ENCODE data around the gene TACC2.

Gene TACC2

DNA sequence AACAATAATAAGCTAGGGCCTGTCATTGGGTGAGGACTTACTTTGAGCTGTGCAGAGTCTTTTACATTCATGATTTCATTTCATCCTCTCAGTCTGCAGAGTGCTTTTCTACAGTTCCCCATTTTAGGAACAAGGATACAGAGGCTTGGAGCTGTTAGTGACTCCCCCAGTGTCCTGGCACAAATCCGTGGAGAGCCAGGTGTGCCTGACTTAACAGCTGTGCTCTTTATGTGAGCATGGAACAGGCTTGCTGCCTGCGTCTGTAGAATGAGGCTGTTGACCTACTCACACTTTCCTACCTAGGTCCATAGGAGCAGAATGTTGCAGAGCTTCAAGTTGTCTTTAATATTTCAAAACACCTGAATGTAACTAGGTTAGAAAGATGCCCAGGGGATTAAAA lies 231.8 kb downstream of the TACC2 start:
- Histone ChIP-seq H3K27me3 (ENCODE audit: insufficient read depth, low read length) (no peaks in the 10 kb centered on the region), H3K4me1 (ENCODE audit: insufficient read depth, low read length, severe bottlenecking) (no peaks in the 10 kb centered on the region), H3K9me2 (ENCODE audit: low read depth, low read length) (no peaks in the 10 kb centered on the region), H3K79me2 (ENCODE audit: insufficient read depth, low read length) (no peaks in the 10 kb centered on the region), H3K27ac (ENCODE audit: low read depth, low read length, poor library complexity, severe bottlenecking) (no peak overlapping the region), H3K4me2 (ENCODE audit: low read length) (no peak overlapping the region), H3K9me3 (ENCODE audit: low read length) (no peaks in the 10 kb centered on the region), H3K9ac (ENCODE audit: low read length) (no peak overlapping the region), H3K4me3 (ENCODE audit: low read depth, low read length, poor library complexity, severe bottlenecking) (no peak overlapping the region), H2AFZ (ENCODE audit: low read length) (no peak overlapping the region), H3K36me3 (ENCODE audit: insufficient read depth, low read length) (no peaks in the 10 kb centered on the region), H3F3A (ENCODE audit: insufficient read depth, low read length) (no peaks in the 10 kb centered on the region), H4K20me1 (ENCODE audit: insufficient read depth, low read length) (no peaks in the 10 kb centered on the region)
- TF ChIP-seq, protein P1, sequence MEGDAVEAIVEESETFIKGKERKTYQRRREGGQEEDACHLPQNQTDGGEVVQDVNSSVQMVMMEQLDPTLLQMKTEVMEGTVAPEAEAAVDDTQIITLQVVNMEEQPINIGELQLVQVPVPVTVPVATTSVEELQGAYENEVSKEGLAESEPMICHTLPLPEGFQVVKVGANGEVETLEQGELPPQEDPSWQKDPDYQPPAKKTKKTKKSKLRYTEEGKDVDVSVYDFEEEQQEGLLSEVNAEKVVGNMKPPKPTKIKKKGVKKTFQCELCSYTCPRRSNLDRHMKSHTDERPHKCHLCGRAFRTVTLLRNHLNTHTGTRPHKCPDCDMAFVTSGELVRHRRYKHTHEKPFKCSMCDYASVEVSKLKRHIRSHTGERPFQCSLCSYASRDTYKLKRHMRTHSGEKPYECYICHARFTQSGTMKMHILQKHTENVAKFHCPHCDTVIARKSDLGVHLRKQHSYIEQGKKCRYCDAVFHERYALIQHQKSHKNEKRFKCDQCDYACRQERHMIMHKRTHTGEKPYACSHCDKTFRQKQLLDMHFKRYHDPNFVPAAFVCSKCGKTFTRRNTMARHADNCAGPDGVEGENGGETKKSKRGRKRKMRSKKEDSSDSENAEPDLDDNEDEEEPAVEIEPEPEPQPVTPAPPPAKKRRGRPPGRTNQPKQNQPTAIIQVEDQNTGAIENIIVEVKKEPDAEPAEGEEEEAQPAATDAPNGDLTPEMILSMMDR (IDR thresholded peaks at IDR 0.05; ENCODE audit: low read length): no peak
- TF ChIP-seq EZH2 (IDR thresholded peaks at IDR 0.05; ENCODE audit: borderline replicate concordance, low read length): no peak

DNA sequence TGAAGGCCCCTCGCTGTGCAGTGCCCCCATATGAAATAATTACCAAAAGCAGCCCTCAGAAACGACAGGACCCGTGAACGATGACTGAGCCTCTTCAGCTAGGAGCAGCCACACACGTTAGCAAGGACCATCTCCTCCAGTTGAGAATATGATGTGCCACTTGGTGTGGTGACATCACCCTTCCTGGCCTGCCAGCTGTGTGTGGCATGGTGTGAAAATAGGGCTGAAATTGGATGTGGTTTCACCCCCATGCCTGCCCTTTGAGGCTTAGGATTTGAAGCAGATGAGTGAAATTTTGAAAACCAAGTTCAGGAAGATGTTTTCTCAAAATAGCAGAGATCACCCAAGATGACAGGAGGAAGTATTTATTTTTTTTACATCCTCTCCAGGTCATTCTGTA lies 233.0 kb downstream of the TACC2 start:
- H3K27ac ChIP-seq (ENCODE audit: low read depth, low read length, poor library complexity, severe bottlenecking): no peak overlapping the region
- no peak overlapping the region for H3K4me2 ChIP-seq (ENCODE audit: low read length)
- H3K27me3 ChIP-seq (ENCODE audit: insufficient read depth, low read length): no peaks in the 10 kb centered on the region
- H2AFZ ChIP-seq (ENCODE audit: low read length): no peak overlapping the region
- no peaks in the 10 kb centered on the region for H3K9me2 ChIP-seq (ENCODE audit: low read depth, low read length)
- H3K9me3 ChIP-seq (ENCODE audit: low read length): no peaks in the 10 kb centered on the region
- H3K4me3 ChIP-seq (ENCODE audit: low read depth, low read length, poor library complexity, severe bottlenecking): no peak overlapping the region
- H3K9ac ChIP-seq (ENCODE audit: low read length): no peak overlapping the region
- TF ChIP-seq, protein P1 (IDR thresholded peaks at IDR 0.05; ENCODE audit: low read length): no peak
- TF ChIP-seq EZH2 (IDR thresholded peaks at IDR 0.05; ENCODE audit: borderline replicate concordance, low read length): no peak
- no peaks in the 10 kb centered on the region for H3K79me2 ChIP-seq (ENCODE audit: insufficient read depth, low read length)
- no peaks in the 10 kb centered on the region for H3K36me3 ChIP-seq (ENCODE audit: insufficient read depth, low read length)
- H3F3A ChIP-seq (ENCODE audit: insufficient read depth, low read length): no peaks in the 10 kb centered on the region
- H3K4me1 ChIP-seq (ENCODE audit: insufficient read depth, low read length, severe bottlenecking): no peaks in the 10 kb centered on the region
- H4K20me1 ChIP-seq (ENCODE audit: insufficient read depth, low read length): no peaks in the 10 kb centered on the region

DNA sequence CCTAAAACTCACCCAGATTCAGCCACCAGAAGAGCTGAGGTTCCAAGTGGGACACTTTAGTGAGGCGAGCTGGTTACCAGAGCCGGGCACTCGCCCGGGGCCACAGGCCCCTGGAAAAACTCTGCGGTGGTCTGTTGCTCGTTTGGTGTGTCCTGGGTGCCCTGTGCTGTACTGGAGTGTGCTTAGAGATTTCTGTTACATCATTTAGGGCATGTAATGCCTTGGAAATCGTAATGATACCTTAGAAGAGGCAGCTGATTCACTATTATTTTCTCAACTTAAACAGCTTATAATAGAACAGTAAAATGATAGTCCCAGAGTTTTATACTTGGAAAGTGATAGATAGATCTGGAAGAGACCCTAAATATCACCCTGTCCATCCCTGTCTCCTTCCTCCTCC lies 233.7 kb downstream of the TACC2 start:
- Histone ChIP-seq H3K4me2 (ENCODE audit: low read length) (no peak overlapping the region), H3K36me3 (ENCODE audit: insufficient read depth, low read length) (no peaks in the 10 kb centered on the region), H3K79me2 (ENCODE audit: insufficient read depth, low read length) (no peaks in the 10 kb centered on the region), H3K9me3 (ENCODE audit: low read length) (no peaks in the 10 kb centered on the region), H2AFZ (ENCODE audit: low read length) (no peak overlapping the region), H3K4me3 (ENCODE audit: low read depth, low read length, poor library complexity, severe bottlenecking) (no peak overlapping the region), H3K4me1 (ENCODE audit: insufficient read depth, low read length, severe bottlenecking) (no peaks in the 10 kb centered on the region), H3K27ac (ENCODE audit: low read depth, low read length, poor library complexity, severe bottlenecking) (no peak overlapping the region), H3F3A (ENCODE audit: insufficient read depth, low read length) (no peaks in the 10 kb centered on the region), H3K9ac (ENCODE audit: low read length) (no peak overlapping the region), H4K20me1 (ENCODE audit: insufficient read depth, low read length) (no peaks in the 10 kb centered on the region), H3K27me3 (ENCODE audit: insufficient read depth, low read length) (no peaks in the 10 kb centered on the region), H3K9me2 (ENCODE audit: low read depth, low read length) (no peaks in the 10 kb centered on the region)
- TF ChIP-seq, protein P1 (IDR thresholded peaks at IDR 0.05; ENCODE audit: low read length): no peak
- TF ChIP-seq EZH2 (IDR thresholded peaks at IDR 0.05; ENCODE audit: borderline replicate concordance, low read length): no peak
